Ammon's horn (tissue), 1 donor: ENCODE measurements around the gene ANO10.
A peak's percentile ranks its signal among the peaks of the same experiment; 100 is the strongest.
"Not testable (repeated sequence)": the region's sequence is repeated elsewhere in the genome, so short reads cannot be mapped to it uniquely, and the experiment has no call there.

Source experiments
- DNase-seq: peaks from one replicate; pipeline ENCODE4 v3.0.0-alpha.2; 2016; ENCODE audit warnings: low spot score

ANO10 gene

DNA sequence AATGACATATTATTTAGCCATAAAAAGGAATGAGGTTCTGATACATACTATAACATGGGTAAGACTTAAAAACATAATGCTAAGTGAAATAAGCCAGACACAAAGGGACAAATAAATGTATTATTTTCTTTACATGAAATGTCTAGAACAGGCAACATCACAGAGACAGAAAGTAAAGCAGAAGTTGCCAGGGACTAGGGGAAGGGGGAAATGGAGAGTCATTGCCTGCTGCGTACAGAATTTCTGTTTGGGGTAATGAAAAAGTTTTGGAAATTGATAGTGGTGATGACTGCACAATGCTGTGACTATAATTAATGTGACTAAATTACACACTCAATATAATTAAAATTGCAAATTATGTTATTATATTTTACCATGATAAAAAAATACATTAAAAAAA, 99.9 kb downstream of the ANO10 start:
- DNase-seq = no peak

DNA sequence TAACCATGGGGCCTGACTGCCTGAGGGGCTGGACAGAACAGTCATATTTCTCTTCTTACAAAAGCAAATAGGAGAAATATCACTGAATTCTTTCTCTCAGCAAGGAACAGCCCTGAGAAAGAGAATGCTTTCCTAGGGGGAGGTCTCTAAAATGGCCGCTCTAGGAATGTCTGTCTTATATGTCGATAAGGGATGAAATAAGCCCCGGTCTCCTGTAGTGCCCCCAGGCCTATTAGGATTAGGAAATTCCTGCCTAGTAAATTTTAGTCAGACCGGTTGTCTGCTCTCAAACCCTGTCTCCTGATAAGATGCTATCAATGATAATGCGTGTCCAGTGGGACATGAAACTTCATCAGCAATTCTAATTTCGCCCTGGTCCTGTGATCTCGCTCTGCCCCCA, 103.3 kb downstream of the ANO10 start:
- DNase-seq = not testable (repeated sequence)

GRCh38 chr3:43515970-43516635, 105.7 kb downstream of the ANO10 start:
- DNase-seq = no peak

DNA sequence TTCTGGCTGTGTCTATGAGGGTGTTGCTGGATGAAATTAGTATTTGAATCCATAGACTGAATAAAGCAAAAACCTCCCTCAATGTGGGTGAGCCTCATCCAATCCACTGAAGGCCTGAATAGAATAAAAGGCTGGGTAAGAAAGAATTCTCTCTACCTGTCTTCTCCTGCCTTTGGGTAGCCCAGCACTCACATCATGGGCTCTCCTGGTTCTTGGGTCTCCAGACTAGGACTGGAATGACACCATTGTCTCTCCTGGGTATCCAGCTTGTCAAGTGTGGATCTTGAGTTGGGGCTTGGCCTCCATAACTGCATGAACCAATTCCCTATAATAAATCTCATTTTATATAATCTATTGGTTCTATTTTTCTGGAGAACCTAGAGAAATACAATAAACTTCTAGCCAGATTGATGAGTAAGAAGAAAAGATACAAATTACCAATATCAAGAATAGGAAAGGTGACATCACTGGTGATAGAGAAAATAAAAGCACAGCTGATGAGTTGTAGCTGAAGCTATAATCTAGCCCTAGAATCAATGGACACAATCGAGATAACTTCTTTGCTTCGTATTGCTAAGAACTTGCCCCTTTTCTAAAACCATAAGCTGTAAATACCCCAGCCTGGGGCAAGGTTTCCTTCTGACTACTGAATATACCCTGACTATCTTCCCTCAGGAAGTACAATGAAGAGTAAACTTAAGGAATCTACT, 106.4 kb downstream of the ANO10 start:
- DNase-seq = no peak

DNA sequence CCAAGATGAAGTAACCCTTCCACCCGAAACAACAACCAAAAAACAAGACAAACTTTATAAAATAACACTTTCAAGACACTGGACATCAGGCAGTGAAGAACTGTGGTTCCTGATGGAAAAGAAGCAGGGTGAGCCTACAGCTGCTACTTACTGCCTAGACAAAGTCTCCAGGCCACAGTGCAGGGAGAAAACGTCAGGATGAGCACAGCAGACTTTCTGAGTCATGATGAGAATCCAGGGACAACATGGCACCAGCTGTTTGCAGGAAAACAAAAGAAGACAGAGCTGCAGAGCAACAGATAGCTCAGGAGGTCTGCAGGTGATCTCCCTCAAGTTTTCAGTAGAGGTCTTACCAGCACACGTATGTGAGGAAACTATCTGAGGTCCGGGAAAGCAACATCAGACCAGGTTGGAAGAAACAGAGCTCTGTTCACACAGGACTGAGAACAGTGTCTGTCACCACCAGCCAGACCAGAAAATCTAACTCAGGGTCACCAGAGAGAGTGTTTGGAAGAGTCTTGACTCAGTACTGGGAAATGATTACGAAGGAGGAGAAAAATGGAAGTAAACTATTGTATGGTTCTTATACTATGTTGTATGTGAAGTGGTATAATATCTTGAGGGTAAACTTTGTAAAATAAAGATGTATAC, 108.9 kb downstream of the ANO10 start:
- no peak for DNase-seq

DNA sequence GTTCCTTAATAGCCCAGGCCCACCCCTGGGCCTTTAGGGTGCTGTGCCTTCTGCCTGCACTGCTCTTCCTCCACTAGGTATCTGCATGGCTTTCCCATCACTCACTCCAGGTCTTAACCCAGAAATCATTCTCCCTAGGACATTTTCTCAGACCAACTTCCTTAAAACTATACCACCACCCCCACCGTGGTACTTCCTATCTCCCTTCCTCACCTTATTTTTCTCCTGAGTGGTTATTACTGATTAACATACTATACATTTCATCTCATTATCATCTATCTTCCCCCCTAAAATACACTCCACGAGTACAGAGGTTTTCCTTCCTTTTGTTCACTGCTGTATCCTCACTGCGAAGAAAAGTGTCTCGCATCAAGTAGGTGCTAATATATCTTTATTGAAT, 115.2 kb downstream of the ANO10 start:
- DNase-seq = no peak

GRCh38 chr3:43505351-43505750, 116.5 kb downstream of the ANO10 start:
- DNase-seq = no peak

- peak; percentile 17 for DNase-seq
Observed at GRCh38 chr3:43503067-43503728, 118.6 kb downstream of the ANO10 start.

- DNase-seq = peak; percentile 71
Observed at GRCh38 chr3:43499256-43499655, 122.6 kb downstream of the ANO10 start.

DNA sequence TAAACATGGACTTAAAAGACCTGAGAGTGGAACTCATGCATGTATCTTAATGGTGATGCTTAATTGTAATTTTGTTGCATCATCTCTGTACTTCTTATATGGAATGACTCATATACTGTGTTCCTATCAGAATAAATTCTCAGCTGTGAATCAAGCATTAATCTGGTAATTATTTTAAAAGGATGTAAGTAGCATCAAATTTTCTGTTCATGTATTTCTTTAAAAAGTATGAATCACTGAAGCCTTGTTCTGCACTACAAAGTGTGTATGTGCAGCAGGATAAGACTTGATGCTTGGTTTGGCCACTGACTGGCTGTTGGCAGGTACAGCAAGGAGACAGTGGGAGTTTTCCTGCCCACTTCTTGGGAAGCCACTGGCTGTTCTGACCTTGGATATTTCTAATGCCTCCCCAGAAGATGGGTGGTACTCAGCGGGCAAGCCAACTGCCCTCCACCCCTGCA, 123.9 kb downstream of the ANO10 start:
- DNase-seq = no peak

GRCh38 chr3:43497422-43497821, 124.4 kb downstream of the ANO10 start:
- no peak for DNase-seq

- DNase-seq = no peak
Observed at GRCh38 chr3:43496740-43497375, 125.0 kb downstream of the ANO10 start.

DNA sequence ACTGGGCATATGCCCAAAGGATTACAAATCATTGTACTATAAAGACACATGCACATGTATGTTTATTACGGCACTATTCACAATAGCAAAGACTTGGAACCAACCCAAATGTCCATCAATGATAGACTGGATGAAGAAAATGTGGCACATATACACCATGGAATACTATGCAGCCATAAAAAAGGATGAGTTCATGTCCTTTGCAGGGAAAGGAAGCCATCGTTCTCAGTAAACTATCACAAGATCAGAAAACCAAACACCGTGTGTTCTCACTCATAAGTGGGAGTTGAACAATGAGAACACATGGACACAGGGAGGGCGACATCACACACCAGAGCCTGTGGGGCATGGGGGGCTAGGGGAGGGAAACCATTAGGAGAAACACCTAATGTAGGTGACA, 128.9 kb downstream of the ANO10 start:
- not testable (repeated sequence) for DNase-seq

GRCh38 chr3:43491807-43492206, 130.0 kb downstream of the ANO10 start:
- not testable (repeated sequence) for DNase-seq

DNA sequence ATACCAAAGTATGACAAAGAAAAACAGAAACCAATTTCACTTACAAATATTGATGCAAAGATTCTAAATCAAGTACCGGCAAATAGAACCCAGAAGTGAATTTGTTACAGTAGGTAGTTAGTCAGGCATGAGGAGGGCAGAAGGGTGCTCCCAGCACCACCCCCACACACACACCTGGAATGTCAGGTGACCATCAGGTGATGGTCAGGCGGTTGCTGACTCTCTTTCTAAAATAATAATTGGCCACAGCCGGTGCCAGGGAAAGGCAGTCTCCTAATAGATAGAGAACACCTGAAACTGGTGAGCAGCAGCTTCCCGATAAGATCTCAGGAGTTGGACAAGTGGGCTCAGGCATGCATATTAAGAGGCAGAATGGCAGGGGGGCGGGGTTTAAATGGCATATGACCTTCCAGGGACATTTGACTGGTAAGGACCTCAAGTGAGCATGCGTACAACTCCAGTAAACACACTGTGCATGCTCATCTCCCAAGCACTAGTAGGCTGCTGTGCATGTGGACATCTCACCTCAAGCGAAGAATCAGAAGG, 131.1 kb downstream of the ANO10 start:
- DNase-seq = no peak

- no peak for DNase-seq
Observed at GRCh38 chr3:43489930-43490329, 131.9 kb downstream of the ANO10 start.

- DNase-seq = no peak
Observed at GRCh38 chr3:43485931-43486330, 135.9 kb downstream of the ANO10 start.

GRCh38 chr3:43484926-43485488, 136.8 kb downstream of the ANO10 start:
- DNase-seq = no peak

GRCh38 chr3:43481375-43481774, 140.4 kb downstream of the ANO10 start:
- DNase-seq = no peak

DNA sequence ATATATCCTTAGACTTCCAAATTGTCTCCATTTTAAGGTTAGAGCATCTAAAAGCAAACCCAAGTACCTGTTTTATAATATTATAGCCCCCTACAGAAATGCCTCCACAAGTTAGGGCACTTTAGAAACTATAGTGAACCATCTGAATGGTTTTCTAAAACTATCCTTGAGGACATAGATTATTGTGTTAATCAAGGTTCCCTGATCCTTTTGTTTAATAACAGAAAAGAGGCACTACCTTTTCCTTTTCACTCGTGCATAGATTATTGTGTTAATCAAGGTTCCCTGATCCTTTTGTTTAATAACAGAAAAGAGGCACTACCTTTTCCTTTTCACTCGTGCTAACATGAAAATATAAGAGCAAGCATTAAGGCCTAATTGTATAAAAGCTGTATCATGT, 143.0 kb downstream of the ANO10 start:
- DNase-seq = not testable (repeated sequence)

DNA sequence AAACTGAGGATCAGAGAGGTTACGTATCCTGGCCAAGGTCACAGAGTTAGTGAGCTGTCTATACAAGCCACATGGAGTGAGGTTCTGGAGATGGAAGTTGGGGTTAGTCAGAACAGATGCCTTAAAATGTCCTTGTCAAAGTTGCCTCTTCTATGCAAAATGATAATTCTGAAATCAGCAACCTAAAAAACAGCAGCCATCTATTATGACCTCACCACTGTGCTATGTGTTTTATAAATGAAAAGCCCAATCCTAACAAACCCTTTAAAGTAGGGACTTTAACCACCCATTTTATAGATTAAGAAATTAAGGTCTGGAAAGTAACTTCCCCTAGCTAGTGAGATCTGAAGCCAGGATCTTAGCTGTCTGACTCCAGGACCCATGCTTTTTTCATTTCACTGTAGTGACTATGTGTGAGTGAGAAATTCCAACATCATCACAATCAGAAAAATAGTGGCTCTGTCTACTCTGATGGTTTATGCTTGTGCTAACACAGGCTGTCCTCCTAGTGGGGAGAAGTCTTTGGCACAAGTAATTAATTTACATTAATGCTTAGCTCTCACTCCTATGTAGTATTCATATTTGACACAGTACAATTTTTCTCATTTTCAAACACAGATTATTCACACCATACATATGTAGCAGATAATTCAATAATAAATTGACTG, 143.6 kb downstream of the ANO10 start:
- no peak for DNase-seq
